A673 (cell line): ENCODE measurements around the gene CDH4.

ENCODE experiments used
- CTCF ChIP-seq: fragments of 300-800, 200-600 bp; sonication (generic); conservative IDR thresholded peaks from 2 replicates; pipeline ENCODE4 v1.5.1; 2017; ENCODE audit warnings: low read depth, mild to moderate bottlenecking, antibody characterized with exemption, low read length, moderate library complexity, mixed read lengths
- EZH2 ChIP-seq: fragments of 200-600 bp; sonication (generic); IDR thresholded peaks from 2 replicates; pipeline ENCODE4 v1.6.1; 2017; ENCODE audit warnings: borderline replicate concordance, low read depth, mild to moderate bottlenecking, mixed read lengths, antibody characterized with exemption, low read length; ENCODE audit not compliant: poor library complexity, severe bottlenecking

- TF ChIP-seq EZH2 (no peak), CTCF (no peak)
These were observed 601.3 kb downstream of the CDH4 start for GRCh38 chr20:61853073-61854005.
